Fibroblast of skin of abdomen (primary cell): ENCODE data around the gene RRAS2.
"Not testable (repeated sequence)": the region's sequence is repeated elsewhere in the genome, so short reads cannot be mapped to it uniquely, and the experiment has no call there.

ENCODE experiments used
- DNase-seq: peaks from one replicate; pipeline ENCODE4 v3.0.0-alpha.2; 2013

The RRAS2 gene

GRCh38 chr11:14371249-14371648 lies 12.3 kb upstream of the RRAS2 start:
- no peak for DNase-seq

- DNase-seq, result no peak
Observed at GRCh38 chr11:14370496-14370895, 11.5 kb upstream of the RRAS2 start.

GRCh38 chr11:14369598-14369997 lies 10.6 kb upstream of the RRAS2 start:
- no peak for DNase-seq

GRCh38 chr11:14366936-14367335 lies 8.0 kb upstream of the RRAS2 start:
- no peak for DNase-seq

- DNase-seq, result no peak
Observed at GRCh38 chr11:14364322-14364721, 5.3 kb upstream of the RRAS2 start.

- no peak for DNase-seq
Observed at GRCh38 chr11:14362611-14363010, 3.6 kb upstream of the RRAS2 start.

- no peak for DNase-seq
Observed at GRCh38 chr11:14361951-14362350, 3.0 kb upstream of the RRAS2 start.

- DNase-seq, result no peak
Observed at GRCh38 chr11:14360976-14361375, 2.0 kb upstream of the RRAS2 start.

GRCh38 chr11:14359501-14360031 lies 583 bp upstream of the RRAS2 start:
- no peak for DNase-seq

GRCh38 chr11:14357881-14358728 lies 878 bp downstream of the RRAS2 start:
- DNase-seq, result peak; percentile 73

GRCh38 chr11:14356342-14356741 lies 2.6 kb downstream of the RRAS2 start:
- DNase-seq, result no peak

- not testable (repeated sequence) for DNase-seq
Observed at GRCh38 chr11:14354604-14355003, 4.4 kb downstream of the RRAS2 start.

- no peak for DNase-seq
Observed at GRCh38 chr11:14350716-14351238, 8.2 kb downstream of the RRAS2 start.

GRCh38 chr11:14350215-14350614 lies 8.8 kb downstream of the RRAS2 start:
- no peak for DNase-seq

GRCh38 chr11:14347991-14348390 lies 11.0 kb downstream of the RRAS2 start:
- no peak for DNase-seq

- no peak for DNase-seq
Observed at GRCh38 chr11:14347494-14347893, 11.5 kb downstream of the RRAS2 start.

GRCh38 chr11:14346303-14346955 lies 12.6 kb downstream of the RRAS2 start:
- DNase-seq, result peak; percentile 41

GRCh38 chr11:14345668-14346067 lies 13.3 kb downstream of the RRAS2 start:
- DNase-seq, result no peak

GRCh38 chr11:14345016-14345415 lies 14.0 kb downstream of the RRAS2 start:
- not testable (repeated sequence) for DNase-seq

- DNase-seq, result peak; percentile 74
Observed at GRCh38 chr11:14342906-14343305, 16.1 kb downstream of the RRAS2 start.

GRCh38 chr11:14341968-14342367 lies 17.0 kb downstream of the RRAS2 start:
- no peak for DNase-seq

GRCh38 chr11:14340721-14341120 lies 18.3 kb downstream of the RRAS2 start:
- peak; percentile 28 for DNase-seq

GRCh38 chr11:14339356-14339755 lies 19.6 kb downstream of the RRAS2 start:
- no peak for DNase-seq
